GM18498 (cell line): ENCODE results near the gene LEPROT.
A peak's percentile ranks its signal among the peaks of the same experiment; 100 is the strongest.
"Not testable (repeated sequence)": the region's sequence is repeated elsewhere in the genome, so short reads cannot be mapped to it uniquely, and the experiment has no call there.

Source experiments
- ATAC-seq: cut with Tn5 transposase; IDR thresholded peaks from one replicate; pipeline ENCODE4 v1.9.1; 2021; ENCODE audit warnings: mild to moderate bottlenecking, moderate library complexity; ENCODE audit not compliant: unreplicated experiment

The LEPROT gene

DNA sequence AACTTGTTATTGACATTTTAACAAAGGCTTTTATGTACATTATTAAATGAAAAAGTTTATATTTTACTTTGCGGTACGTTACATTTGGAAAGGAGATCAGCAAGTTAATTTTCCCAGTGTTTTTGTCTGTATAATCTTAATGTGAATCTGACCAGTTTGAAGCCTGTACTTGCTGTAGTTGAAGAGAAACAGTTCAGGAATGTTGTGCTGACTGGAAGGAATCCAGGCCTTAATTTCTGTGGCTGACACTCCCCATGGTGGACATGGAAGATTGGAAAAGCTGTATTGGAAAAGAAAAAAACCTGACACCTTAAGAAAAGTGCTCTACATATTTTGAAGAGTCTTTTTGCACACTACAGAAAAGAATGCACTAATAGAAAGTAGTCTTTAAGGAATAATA lies 15.5 kb downstream of the LEPROT start:
- ATAC-seq, result no peak

GRCh38 chr1:65437616-65438015 lies 17.1 kb downstream of the LEPROT start:
- ATAC-seq, result no peak

DNA sequence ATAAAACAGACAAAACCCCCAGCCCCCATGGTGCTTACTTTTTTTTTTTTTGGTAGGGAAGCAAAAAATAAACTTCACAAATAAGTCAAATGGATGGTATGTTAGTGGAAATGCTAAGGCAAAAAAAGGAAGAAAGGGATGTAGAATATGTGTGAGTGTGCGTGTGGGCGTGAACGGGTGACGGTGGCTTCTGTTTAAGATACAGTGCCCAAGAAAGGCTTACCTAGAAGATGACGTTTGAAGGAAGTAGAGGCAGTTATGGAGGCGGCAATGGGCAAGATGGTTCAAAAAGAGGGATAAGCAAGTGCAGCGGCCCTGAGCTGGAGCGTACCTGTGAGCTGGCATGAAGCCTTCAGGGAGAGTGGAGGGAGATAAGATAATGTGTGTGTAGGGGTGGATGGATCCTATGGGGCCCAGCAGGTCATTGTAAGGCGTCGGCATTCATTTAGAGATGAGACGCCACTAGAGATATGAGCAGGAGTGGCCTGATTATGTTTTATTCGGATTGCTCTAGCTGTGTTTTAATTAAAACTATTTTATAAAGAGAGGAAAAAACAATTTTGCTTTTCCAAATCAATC lies 19.9 kb downstream of the LEPROT start:
- ATAC-seq, result no peak

- ATAC-seq, result no peak
Measured at GRCh38 chr1:65440915-65441314, 20.4 kb downstream of the LEPROT start.

- ATAC-seq, result no peak
Measured at GRCh38 chr1:65441464-65441863, 21.0 kb downstream of the LEPROT start.

- ATAC-seq, result no peak
Measured at GRCh38 chr1:65442442-65442841, 22.0 kb downstream of the LEPROT start.

GRCh38 chr1:65443647-65444046 lies 23.2 kb downstream of the LEPROT start:
- no peak for ATAC-seq

DNA sequence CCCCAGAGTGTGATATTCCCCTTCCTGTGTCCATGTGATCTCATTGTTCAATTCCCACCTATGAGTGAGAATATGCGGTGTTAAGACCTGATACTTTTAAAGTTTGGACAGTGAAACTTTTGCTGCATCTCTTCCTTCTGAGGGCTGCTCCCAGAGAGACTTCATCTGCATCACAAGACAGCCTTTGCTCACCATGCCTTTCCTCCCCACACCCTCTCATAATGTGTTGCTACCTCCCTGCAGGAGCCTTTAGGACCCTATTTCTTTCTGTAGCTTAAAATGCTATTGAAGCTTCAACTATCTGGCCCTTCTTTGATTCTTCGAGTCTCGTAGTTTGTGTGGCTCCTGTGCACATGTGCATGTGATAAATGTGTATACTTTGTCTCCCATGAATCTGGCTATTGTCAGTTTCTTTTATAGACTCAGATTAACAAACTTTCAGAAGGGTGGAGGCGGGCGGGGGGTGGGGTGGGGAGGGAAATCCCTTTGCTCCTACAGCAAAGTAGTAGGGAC lies 23.7 kb downstream of the LEPROT start:
- no peak for ATAC-seq

- ATAC-seq, result no peak
Measured at GRCh38 chr1:65445837-65446236, 25.4 kb downstream of the LEPROT start.

- ATAC-seq, result no peak
Measured at GRCh38 chr1:65449214-65449823, 28.9 kb downstream of the LEPROT start.

DNA sequence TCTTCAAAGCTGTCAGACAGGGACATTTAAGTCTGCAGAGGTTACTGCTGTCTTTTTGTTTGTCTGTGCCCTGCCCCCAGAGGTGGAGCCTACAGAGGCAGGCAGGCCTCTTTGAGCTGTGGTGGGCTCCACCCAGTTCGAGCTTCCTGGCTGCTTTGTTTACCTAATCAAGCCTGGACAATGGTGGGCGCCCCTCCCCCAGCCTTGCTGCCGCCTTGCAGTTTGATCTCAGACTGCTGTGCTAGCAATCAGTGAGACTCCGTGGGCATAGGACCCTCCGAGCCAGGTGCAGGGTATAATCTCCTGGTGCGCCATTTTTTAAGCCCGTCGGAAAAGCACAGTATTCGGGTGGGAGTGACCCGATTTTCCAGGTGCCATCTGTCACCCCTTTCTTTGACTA lies 35.2 kb downstream of the LEPROT start:
- not testable (repeated sequence) for ATAC-seq

- no peak for ATAC-seq
Measured at GRCh38 chr1:65456481-65456880, 36.0 kb downstream of the LEPROT start.

GRCh38 chr1:65457868-65458267 lies 37.4 kb downstream of the LEPROT start:
- no peak for ATAC-seq

GRCh38 chr1:65458730-65459396 lies 38.4 kb downstream of the LEPROT start:
- peak; percentile 29 for ATAC-seq

GRCh38 chr1:65459397-65459768 lies 38.9 kb downstream of the LEPROT start:
- peak; percentile 83 for ATAC-seq

DNA sequence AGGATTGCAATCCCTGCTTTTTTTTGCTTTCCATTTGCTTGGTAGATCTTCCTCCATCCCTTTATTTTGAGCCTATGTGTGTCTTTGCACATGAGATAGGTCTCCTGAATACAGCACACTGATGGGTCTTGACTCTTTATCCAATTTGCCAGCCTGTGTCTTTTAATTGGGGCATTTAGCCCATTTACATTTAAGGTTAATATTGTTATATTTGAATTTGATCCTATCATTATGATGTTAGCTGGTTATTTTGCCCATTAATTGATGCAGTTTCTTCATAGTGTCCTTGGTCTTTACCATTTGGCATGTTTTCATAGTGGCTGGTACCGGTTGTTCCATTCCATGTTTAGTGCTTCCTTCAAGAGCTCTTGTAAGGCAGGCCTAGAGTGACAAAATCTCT lies 45.4 kb downstream of the LEPROT start:
- not testable (repeated sequence) for ATAC-seq

GRCh38 chr1:65467536-65467935 lies 47.1 kb downstream of the LEPROT start:
- ATAC-seq, result no peak

DNA sequence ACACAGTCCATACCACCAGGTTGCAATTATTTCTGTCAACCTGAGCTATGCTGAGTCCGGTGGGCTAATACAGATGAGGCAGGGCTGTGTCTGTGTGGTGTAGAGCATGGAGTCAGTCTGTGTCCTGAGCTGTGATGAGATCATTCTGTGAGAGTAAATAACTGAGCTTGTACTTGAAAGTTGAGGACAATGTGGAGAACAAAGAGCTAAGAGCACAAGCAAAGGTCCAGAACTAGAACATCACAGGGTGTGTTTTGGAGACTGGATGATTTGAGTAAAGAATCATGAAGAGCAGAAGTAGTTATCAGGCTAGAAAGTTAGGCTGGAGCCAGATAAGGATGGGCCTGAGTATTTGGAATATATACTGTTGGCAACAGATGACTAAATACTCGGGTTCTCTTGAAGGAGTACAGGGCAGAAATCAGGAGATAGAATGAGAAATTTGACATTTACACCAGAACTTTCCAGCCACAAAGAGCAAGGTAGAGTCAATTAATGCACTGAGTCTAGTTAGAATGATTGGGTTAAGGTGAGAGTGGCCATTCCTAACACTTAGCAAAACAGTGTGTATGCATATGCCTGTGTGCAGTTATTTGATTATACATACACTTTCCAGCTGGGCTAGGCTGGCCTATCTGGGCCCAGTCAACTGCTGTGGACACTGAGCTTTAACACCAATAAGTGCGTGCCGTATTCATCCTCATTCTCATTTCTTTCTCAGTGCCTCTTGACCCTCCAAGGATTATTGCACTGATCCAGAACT lies 48.8 kb downstream of the LEPROT start:
- no peak for ATAC-seq

- no peak for ATAC-seq
Measured at GRCh38 chr1:65469889-65470340, 49.4 kb downstream of the LEPROT start.

- no peak for ATAC-seq
Measured at GRCh38 chr1:65470766-65471165, 50.3 kb downstream of the LEPROT start.

GRCh38 chr1:65471213-65471833 lies 50.9 kb downstream of the LEPROT start:
- no peak for ATAC-seq
